GDM1 (cell line): Measurements from ENCODE around the gene ZSCAN18.

Experiments used
- DNase-seq: peaks from one replicate; lab custom pipeline; 2025; lab: John Stamatoyannopoulos, UW

The ZSCAN18 gene

DNA sequence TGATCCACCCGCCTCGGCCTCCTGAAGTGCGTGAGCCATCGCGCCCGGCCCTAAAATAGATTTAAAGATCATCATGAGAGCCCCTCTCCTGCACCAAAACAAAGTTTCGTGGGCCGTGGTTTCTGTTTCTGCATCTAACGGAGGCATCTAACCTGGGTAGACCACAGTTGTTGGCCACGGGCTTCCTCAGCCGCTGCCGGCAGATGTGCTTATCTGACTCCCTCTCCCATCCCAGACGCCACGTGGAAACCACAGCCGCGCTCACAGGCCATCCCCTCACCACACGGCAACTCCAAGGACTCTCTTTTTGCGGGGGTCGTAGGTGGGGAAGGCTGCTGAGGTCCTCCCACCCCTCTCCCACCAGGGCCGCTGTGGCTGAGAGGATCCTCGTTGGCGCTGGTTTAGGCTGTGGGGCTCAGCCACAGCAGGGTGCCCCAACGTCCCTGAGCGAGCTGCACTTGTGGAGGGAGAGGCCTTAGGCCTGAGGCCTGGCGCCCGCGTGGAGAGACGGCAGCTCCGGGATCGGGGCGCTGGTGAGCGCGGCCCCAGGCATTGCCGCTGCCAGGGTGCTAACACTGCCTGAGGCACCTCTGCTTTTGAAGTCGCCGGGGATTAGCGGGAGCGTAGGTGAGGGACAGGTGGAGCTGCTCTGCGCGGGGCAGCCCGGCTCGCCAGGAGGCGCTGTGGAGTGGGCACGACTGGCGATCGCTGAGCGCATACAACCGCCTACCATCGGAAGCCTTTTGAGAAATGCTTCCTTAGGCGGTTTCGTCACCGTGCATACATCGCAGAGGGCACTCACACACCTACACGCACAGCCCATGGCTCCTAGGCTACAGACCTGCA lies 55.3 kb downstream of the ZSCAN18 start:
- no peak for DNase-seq

DNA sequence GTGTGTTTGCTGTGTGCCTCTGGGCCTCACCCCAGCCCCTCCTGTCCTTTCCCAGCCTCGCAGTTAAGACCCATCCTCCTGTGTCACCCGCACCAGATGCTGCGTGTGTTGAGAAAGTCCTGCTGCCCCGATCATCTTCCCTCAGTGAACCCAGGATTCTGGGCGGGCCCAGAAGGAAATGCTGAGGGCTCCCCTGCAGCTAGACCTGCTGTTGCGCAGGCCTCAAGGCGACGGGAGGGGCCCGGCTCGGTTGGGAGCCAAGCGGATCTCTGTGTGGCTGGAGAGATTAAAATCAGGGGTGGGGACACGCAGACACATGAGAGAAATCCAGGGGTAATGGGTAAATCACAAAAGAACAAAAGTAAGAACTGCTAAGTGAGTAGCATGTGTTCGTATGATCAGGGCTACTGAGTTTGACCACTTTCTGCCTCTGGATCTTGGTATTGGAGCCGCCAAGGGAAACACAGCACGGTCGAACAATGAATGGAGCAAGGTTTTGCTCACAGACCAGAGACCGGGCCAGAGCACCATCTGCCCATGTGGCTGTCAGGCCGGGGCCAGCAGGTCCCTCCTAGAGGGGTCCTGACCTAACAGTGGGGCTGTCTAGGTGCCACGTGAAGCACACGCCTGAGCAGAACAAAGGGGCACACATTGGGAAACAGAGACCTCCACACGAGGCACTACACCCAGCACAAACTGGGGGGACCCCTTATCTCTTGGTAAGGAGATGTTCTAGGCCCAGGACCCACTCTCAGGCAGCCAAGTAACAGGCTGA lies 57.1 kb downstream of the ZSCAN18 start:
- DNase-seq: no peak

DNA sequence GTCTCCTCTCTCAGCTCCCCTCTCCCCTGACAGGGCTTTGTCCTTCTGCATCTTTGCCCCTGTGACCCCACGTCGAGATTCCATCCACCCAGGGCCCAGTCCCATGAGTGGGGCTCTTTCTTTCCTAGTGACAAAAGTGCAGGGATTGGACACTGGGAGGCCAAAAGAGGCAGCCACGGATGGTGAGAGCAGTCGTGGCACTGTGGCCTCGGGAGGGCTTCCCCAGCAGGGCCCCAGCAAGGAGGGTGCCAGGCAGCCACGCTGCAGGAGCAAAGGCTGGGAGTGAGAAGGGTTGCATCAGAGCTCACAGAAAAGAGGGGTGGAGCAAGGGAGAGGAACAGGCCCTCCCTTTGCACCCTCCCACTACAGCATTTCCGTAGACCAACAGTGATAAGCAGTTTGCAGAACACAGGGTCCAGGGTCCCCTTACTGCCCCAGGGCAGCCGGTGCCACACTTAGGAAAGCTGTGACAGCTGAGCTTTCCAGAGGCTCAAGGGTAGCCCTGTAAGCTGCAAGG lies 59.3 kb downstream of the ZSCAN18 start:
- no peak for DNase-seq

DNA sequence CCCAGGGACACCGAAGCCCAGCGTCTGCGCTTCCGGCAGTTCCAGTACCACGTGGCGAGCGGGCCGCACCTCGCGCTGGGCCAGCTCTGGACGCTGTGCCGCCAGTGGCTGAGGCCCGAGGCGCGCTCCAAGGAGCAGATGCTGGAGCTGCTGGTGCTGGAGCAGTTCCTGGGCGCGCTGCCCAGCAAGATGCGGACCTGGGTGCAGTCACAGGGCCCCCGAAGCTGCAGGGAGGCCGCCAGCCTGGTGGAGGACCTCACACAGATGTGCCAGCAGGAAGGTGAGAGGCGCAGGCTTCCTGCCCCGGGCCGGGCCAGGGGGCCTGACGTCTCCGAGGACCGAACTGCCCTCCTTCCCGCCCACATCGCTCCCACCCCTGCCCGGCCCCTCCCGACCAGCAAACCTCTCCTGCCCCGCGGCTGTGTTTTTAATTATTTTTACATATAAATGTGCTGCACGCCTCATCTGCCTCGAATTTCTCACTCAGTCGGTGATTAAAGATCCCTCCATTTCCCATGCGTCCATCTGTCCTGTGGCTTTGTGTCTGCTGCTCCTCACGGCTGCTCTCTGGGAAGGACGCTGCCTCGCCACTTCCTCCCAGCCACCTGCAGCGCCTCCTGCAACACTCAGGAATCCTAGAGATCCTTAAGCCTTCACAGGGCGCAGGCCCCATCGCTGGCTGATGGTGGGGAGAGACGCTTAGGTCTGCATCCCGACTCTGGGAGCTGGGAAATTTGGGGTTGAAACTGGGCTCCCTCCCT lies 59.9 kb downstream of the ZSCAN18 start:
- no peak for DNase-seq

DNA sequence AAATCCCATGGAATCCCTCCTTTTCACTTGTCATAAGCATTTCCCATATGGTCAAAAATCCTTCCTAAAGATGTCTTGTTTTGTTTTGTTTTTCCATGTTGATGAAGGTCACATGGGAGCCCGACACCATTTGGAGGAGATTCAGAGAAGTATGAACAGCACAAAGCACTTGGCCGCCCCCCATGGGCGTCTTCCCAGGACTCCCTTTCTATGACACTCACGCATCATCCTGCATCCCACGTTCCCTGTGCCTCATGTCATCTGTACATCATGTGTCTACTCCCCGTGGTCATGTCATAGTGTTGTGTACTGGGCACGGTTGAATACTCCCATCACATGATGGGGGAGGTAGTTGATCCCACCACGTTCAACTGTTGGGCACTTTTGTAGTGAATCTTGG lies 62.2 kb downstream of the ZSCAN18 start:
- no peak for DNase-seq

DNA sequence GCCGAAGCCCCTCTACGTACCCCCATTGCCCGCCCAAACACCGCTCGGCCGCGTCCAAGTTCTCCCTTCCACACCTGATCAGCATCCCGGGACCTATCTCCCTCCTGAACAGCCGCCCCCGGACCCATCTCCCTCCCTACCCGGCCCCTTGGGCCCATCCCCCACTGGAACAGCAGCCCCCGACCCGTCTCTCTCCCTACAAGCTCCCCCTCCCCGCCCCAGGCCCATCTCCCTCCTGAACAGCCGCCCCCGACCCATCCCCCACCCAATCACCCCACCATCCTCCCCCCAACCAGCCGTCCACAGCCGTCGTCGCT lies 63.6 kb downstream of the ZSCAN18 start:
- DNase-seq: no peak
